GM18909 (cell line): Measurements from ENCODE around the gene TRIOBP.

Experiments used
- ATAC-seq: cut with Tn5 transposase; IDR thresholded peaks from one replicate; pipeline ENCODE4 v1.9.1; 2021; ENCODE audit warnings: mild to moderate bottlenecking; ENCODE audit not compliant: unreplicated experiment, poor library complexity

The TRIOBP gene

DNA sequence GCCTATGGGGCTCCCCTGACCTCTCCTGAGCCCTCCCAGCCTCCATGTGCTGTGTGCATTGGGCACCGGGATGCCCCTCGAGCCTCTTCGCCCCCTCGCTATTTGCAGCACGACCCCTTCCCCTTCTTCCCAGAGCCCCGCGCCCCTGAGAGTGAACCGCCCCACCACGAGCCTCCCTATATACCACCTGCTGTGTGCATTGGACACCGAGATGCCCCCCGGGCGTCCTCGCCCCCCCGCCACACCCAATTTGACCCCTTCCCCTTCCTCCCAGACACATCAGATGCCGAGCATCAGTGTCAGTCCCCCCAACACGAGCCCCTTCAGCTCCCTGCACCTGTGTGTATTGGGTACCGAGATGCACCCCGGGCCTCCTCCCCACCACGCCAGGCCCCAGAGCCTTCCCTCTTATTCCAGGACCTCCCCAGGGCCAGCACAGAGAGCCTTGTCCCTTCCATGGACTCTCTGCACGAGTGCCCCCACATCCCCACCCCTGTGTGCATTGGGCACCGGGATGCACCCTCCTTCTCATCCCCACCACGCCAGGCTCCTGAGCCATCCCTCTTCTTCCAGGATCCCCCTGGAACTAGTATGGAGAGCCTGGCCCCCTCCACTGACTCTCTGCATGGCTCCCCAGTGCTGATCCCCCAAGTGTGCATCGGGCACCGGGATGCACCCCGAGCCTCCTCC lies 28.8 kb downstream of the TRIOBP start:
- no peak for ATAC-seq

DNA sequence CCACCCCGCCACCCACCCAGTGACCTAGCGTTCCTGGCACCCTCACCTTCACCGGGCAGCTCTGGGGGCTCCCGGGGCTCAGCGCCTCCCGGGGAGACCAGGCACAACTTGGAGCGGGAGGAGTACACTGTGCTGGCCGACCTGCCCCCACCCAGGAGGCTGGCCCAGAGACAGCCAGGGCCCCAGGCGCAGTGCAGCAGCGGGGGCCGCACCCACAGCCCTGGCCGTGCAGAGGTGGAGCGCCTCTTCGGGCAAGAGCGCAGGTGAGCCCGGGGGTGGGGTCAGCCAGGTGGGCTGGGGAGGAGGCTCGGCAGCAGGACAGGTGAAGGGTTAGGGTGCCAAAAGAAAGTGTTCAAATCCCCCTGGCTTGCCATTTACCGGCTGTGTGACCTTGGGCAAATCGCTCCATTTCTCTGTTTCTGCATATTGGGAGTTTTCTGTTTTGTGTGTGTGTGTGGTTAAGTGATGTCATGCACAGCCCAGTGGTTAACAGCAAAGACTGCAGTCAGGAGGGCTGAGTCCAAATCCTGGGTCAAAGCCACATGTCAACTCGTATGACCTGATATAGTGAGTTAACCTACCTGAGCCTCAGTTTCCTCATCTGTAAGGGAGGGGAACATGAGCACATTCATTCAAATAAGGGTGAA lies 29.5 kb downstream of the TRIOBP start:
- ATAC-seq = no peak

DNA sequence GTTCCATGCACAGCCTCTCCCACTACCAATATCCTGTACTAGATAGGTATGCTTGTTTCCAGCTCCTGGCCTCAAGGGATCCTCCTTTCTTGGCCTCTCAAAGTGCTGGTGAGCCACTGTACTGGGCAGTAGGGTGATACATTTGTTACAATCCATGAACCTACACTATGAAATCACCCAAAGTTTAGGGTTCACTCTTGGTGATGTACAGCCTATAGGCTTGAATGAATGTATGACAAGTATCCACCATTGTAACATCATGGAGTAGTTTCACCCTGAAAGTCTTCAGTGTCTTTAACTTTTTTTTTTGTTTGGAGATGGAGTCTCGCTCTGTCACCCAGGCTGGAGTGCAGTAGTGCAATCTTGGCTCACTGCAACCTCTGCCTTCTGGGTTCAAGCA lies 31.8 kb downstream of the TRIOBP start:
- ATAC-seq = no peak

DNA sequence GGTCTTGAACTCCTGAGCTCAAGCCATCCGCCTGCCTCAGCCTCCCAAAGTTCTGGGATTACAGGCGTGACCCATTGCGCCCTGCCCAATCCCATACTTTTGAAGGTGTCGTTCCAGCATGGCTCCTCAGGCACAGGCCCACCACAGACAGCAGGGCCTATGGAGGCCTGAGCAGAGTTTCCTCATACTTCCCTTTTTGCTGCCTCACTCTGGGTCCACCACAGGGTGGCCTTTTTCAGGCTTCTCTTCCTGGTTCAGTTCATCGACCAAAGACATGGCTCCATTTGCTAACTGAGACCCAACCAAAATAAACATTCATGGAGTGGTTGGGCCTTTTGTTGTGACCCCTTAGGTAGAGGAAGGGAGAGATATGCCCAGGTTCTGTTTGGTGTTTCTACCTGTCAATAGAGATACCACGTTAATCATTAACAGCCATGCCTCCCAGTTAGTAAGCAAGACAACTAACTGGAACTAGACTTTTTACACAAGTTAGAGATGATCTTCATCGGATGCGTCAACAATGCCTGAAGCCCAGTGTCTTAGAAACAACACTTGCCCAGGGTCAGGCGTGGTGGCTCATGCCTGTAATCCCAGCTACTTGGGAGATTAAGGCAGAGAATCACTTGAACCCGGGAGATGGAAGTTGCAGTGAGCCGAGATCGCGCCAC lies 35.1 kb downstream of the TRIOBP start:
- ATAC-seq = no peak

- ATAC-seq = no peak
Measured at GRCh38 chr22:37732699-37733607, 36.1 kb downstream of the TRIOBP start.

- no peak for ATAC-seq
Measured at GRCh38 chr22:37733625-37734401, 37.0 kb downstream of the TRIOBP start.

DNA sequence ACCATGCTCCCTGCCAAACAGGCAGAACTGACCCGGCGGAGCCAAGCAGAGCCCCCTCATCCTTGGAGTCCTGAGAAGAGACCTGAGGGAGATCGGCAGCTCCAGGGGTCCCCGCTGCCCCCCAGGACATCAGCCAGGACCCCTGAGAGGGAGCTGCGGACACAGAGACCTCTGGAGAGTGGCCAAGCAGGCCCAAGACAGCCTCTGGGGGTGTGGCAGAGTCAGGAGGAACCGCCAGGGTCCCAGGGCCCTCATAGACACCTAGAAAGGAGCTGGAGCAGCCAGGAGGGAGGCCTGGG lies 37.5 kb downstream of the TRIOBP start:
- ATAC-seq = no peak

DNA sequence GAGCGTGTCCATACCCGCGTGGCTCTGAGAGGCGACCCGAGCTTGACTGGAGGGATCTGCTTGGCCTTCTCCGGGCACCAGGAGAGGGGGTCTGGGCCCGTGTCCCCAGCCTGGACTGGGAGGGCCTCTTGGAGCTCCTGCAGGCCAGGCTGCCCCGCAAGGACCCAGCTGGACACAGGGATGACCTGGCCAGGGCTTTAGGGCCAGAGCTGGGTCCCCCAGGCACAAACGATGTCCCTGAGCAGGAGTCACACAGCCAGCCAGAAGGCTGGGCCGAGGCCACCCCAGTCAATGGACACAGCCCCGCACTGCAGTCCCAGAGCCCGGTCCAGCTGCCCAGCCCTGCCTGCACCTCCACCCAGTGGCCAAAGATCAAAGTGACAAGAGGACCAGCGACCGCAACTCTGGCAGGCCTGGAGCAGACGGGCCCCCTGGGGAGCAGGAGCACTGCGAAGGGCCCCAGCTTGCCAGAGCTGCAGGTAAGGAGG lies 38.2 kb downstream of the TRIOBP start:
- no peak for ATAC-seq

DNA sequence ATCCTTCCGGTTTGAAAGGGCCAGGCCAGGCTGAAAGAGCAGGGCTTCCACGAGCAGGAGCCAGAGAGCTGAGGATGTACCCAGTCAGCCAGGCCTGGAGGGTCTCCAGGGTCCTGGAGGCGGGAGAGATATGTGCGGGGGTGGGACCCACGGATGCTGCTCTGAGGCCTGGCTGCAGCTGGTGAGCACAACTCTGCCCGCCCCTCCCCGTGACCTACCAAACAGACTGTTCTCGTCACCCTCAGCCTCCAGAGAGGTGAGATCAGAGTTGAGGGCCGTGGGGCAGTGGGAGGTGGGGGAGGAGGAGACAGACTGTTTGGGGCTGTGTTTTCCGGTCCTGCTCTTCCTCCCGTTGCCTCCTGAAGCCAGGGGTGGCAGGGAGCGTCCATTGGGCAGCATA lies 42.2 kb downstream of the TRIOBP start:
- ATAC-seq = no peak

DNA sequence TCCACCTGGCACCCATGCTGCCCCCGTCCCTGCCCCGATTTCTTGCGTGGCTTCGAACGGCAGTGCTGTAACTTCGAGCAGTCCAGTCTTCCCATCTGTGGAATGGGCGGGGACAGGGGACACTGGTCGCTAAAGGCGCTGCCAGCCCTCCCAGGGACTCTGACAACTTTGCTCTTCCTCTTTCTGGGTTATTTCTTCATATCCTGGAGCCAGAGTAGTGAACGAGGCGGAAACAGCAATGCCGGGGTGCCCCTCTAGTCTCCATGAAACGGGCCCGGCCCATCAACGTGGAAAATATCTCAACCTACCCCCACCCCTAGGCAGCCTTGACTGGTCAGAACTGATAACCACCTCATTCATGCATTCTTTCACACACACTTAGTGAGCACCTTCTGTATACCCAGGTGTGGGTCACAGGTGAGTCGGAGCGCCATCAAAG lies 42.8 kb downstream of the TRIOBP start:
- ATAC-seq = no peak

DNA sequence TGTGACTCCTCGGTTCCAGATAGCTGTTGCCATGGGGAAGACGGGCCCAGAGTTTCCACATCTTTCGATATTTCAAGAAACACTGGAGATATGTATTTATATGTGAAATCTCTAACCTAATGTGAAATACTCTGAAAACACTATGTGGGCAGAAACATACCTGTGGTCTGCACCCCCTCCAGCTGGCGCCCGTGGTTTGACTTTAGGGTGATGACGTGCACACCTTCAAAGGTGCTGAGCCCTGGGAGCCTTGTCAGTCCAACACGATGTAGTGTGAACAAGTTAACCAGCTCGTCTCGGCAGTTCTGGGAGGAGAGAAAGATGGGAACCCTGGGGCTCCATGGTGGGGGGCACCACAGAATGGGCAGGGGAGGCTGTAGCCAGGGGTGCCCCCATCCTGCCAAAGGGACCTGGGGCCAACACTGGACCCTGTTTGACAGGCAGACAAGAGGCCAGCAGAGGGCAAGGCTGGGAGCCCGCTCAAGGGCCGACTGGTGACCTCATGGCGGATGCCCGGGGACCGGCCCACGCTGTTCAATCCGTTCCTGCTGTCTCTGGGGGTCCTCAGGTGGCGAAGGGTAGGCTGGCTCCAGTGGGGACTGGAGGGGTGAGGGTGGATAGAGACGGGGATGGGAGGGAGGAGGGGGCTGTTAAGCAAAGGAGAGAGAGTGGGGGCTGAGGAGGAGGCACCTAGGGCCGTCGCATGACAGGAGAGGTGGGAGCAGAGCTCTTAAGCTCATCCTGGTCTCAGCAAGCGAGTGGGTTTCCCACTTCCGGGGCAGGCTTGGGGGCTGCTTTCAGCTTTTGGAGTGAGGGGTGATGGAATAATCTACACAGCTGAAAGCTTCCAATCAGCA lies 43.8 kb downstream of the TRIOBP start:
- ATAC-seq = no peak

DNA sequence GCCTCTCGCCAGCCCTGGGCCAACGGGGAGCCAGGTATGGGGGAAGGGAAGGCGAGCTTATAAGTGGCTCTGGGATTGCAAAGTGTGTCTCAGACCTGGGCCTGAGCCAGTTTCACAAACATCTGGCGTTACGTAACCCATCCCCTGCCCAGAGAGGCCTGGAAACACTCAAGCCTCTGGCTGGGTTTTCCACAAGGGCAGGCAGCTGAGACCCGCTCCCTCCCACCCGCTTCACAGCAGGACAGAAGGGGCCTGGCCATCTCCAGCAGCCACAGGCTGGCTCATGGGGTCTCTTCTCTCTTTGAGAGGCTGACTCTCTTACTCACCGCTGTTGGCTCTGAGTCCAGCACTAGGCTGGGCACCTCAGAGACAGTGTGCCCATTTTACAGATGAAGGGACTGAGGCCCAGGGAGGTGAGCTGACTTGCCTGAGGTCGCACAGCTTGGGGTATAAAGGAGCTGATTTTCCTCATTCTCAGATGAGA lies 44.5 kb downstream of the TRIOBP start:
- ATAC-seq = no peak

DNA sequence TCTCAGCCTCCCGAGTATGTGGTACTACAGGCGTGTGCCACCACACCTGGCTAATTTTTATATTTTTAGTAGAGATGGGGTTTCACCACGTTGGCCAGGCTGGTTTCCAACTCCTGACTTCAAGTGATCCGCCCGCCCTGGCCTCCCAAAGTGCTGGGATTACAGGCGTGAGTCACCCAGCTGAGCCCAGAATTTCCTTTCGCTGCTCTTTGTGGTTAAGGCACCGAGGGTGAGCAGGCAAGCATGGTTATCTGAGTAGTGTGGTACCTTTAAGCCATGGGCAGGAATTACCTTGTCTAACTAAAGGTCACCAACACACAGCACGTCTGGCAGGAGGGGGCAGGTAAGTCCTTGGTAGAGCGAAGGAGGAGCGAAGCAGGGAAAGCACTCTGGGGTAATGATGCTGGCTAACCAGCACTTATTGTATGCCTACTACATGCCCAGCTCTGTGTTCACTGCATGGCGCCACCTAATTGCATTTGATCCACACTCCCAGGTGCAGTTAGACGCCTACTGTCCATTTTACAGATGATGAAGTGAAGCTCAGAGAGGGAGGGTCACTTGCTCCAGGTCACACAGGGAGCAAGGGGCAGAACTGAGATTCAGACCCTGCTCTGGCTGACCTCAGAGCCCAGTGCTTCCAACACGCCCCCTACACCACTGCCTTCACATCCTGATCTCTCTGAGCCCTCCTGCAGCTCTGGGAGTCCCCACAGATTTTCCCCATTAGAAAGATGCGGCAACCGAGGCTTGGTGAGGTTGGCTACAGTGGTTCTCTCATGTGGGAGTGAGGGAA lies 45.7 kb downstream of the TRIOBP start:
- ATAC-seq = no peak

GRCh38 chr22:37744589-37744988 lies 47.7 kb downstream of the TRIOBP start:
- no peak for ATAC-seq

- peak; percentile 76 for ATAC-seq
Measured at GRCh38 chr22:37745548-37746365, 48.9 kb downstream of the TRIOBP start.

DNA sequence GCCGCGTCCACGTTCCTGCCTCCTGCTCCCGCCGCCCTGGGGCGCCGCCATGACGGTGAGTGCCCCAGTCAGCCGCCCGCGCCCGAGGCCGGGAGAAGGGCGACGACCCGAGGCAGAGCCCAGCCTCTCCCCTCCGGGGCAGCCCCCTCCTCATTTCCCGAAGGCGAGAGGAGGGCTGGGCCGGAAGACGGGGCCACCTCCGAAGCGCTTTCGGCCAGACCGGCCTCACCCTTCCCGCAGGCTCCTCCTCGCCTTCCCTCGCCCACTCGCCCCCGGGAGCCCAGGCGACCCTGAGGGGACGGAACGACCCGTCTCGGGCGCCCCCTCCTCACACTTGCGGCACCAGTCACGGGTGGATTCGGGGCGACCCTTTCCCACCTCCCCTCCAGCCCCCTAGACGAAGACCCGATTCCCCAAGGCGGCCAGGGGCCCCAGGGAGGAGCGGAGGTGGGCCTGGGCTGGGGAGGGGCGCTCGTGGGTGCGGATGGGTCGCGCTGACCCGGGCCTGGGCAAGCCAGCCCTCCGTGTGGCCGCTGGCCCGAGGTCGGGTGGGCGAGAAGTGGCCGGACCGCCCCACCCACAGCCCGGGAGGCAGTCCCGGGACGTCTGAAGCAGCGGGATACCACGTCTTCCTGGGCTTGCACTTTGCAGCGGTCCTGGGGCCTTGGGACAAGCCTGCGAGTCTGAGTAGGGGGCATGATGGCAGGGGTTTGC lies 49.7 kb downstream of the TRIOBP start:
- ATAC-seq = peak; percentile 23
